ENCODE data around the gene PHF23. TPM values are rescaled to one million over a fixed set of nuclear protein-coding genes. Genes with fewer than 3 reads are reported as not detected.

The PHF23 gene
- total RNA-seq, 1 donor from 2014 or later: 30.3 TPM

- no peaks in the 10 kb centered on the region for H3K4me1 ChIP-seq (ENCODE audit: control insufficient read depth in 3 of 3, insufficient read depth in 3 of 3, low read length in 3 of 3)
- H3K9ac ChIP-seq (ENCODE audit: low read depth in 1 of 3, low read length in 3 of 3): no peak overlapping the region
- H3K27me3 ChIP-seq (ENCODE audit: control insufficient read depth in 3 of 3, insufficient read depth in 3 of 3, low read length in 3 of 3): no peaks in the 10 kb centered on the region
- no peak overlapping the region for H3K4me3 ChIP-seq (ENCODE audit: low read length in 3 of 3)
- H3K36me3 ChIP-seq (ENCODE audit: control insufficient read depth in 3 of 3, insufficient read depth in 3 of 3, low read length in 3 of 3): peaks cover 5 to 23% (median 7%) of the 10 kb centered on the region in 3 donors
- no peaks in the 10 kb centered on the region for H3K9me3 ChIP-seq (ENCODE audit: control insufficient read depth in 3 of 3, low read length in 3 of 3)
- H3K27ac ChIP-seq (ENCODE audit: low read depth, low read length): no peak overlapping the region
These were observed 48.2 kb downstream of the PHF23 start for GRCh38 chr17:7191069-7191468.

DNA sequence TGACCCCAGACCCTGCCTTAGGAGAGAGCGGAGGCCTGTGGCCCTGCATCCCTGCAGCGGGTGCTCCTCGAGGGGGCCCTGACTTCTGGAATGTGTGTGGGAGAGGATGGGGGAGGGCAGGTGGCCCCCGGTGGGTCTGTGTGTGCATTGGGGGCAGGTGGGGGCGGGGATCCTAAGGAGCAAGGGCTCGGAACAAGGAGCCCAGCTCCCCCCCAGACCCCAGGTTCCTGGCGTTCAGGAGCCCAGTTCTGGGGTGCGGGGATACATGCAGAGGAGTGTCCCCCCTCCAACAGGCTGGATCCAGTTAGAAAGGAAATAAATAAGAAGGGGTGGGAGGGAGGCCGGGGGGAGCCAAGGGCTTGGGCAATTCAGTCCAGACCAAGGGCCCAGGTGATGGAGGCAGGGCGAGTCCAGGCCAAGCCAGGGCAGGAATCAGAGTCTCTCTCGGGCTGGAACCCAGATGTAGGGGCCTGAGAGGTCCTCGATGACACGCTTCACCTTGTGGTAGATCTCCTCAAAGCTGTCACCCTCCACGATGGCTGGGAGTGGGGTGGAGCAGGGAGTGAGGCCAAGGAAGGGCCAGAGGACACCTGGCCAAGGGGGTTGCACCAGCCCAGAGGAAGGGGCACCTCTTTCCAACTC lies 48.9 kb downstream of the PHF23 start:
- Histone ChIP-seq H3K4me3 (ENCODE audit: low read length in 3 of 3) (no peak overlapping the region), H3K9ac (ENCODE audit: low read depth in 1 of 3, low read length in 3 of 3) (no peak overlapping the region), H3K27ac (ENCODE audit: low read depth, low read length) (no peak overlapping the region), H3K36me3 (ENCODE audit: control insufficient read depth in 3 of 3, insufficient read depth in 3 of 3, low read length in 3 of 3) (peaks cover 4 to 18% (median 6%) of the 10 kb centered on the region in 3 donors), H3K4me1 (ENCODE audit: control insufficient read depth in 3 of 3, insufficient read depth in 3 of 3, low read length in 3 of 3) (no peaks in the 10 kb centered on the region), H3K27me3 (ENCODE audit: control insufficient read depth in 3 of 3, insufficient read depth in 3 of 3, low read length in 3 of 3) (no peaks in the 10 kb centered on the region), H3K9me3 (ENCODE audit: control insufficient read depth in 3 of 3, low read length in 3 of 3) (no peaks in the 10 kb centered on the region)

- H3K27me3 ChIP-seq (ENCODE audit: control insufficient read depth in 3 of 3, insufficient read depth in 3 of 3, low read length in 3 of 3): no peaks in the 10 kb centered on the region
- no peak overlapping the region for H3K4me3 ChIP-seq (ENCODE audit: low read length in 3 of 3)
- peaks cover 0 to 2% (median 0%) of the 10 kb centered on the region in 3 donors for H3K36me3 ChIP-seq (ENCODE audit: control insufficient read depth in 3 of 3, insufficient read depth in 3 of 3, low read length in 3 of 3)
- no peaks in the 10 kb centered on the region for H3K9me3 ChIP-seq (ENCODE audit: control insufficient read depth in 3 of 3, low read length in 3 of 3)
- no peaks in the 10 kb centered on the region for H3K4me1 ChIP-seq (ENCODE audit: control insufficient read depth in 3 of 3, insufficient read depth in 3 of 3, low read length in 3 of 3)
- H3K27ac ChIP-seq (ENCODE audit: low read depth, low read length): no peak overlapping the region
- no peak overlapping the region for H3K9ac ChIP-seq (ENCODE audit: low read depth in 1 of 3, low read length in 3 of 3)
These were observed 53.0 kb downstream of the PHF23 start for GRCh38 chr17:7186241-7186640.

Small RNAs within 50 kb of the gene (small RNA-seq; reads per million reads assigned to genes)
- gene AC120057.4 (not detected), gene MIR324 (52.2 reads per million, percentile 95 among the genes with 10 or more reads in this experiment), gene RF00019 (not detected)

Other genes with a start within 250 kb of the PHF23 start
- gene ALOX12, start 243.4 kb downstream of the PHF23 start, total RNA-seq: not detected
- gene RNASEK, start 226.8 kb downstream of the PHF23 start, total RNA-seq: 20.9 TPM
- gene BCL6B, start 216.4 kb downstream of the PHF23 start, total RNA-seq: 13.0 TPM
- under 0.01 TPM for gene SLC16A13, start 203.4 kb downstream of the PHF23 start, total RNA-seq
- gene SLC16A11, start 195.4 kb downstream of the PHF23 start, total RNA-seq: not detected
- gene CLEC10A, start 159.2 kb downstream of the PHF23 start, total RNA-seq: 1.6 TPM
- not detected for gene ASGR2, start 124.6 kb downstream of the PHF23 start, total RNA-seq
- 1.0 TPM for gene ASGR1, start 60.1 kb downstream of the PHF23 start, total RNA-seq
- 7.3 TPM for gene DLG4, start 19.6 kb downstream of the PHF23 start, total RNA-seq
- gene ACADVL, start 19.5 kb downstream of the PHF23 start, total RNA-seq: 119 TPM
- 63.2 TPM for gene DVL2, start 4.9 kb downstream of the PHF23 start, total RNA-seq
- gene GABARAP, start 3.0 kb upstream of the PHF23 start, total RNA-seq: 259 TPM
- gene CTDNEP1, start 12.3 kb upstream of the PHF23 start, total RNA-seq: 39.7 TPM
- 28.2 TPM for gene ELP5, start 12.8 kb upstream of the PHF23 start, total RNA-seq
- not detected for gene CLDN7, start 23.0 kb upstream of the PHF23 start, total RNA-seq
- 34.4 TPM for gene SLC2A4, start 42.3 kb upstream of the PHF23 start, total RNA-seq
- 0.52 TPM for gene YBX2, start 55.2 kb upstream of the PHF23 start, total RNA-seq
- 185 TPM for gene EIF5A, start 68.2 kb upstream of the PHF23 start, total RNA-seq
- 24.5 TPM for gene GPS2, start 75.9 kb upstream of the PHF23 start, total RNA-seq
- 19.8 TPM for gene NEURL4, start 89.9 kb upstream of the PHF23 start, total RNA-seq
- 2.1 TPM for gene ACAP1, start 97.1 kb upstream of the PHF23 start, total RNA-seq
- 4.2 TPM for gene KCTD11, start 112.7 kb upstream of the PHF23 start, total RNA-seq
- gene TMEM95, start 115.7 kb upstream of the PHF23 start, total RNA-seq: not detected
- not detected for gene TNK1, start 141.6 kb upstream of the PHF23 start, total RNA-seq
- gene PLSCR3, start 155.1 kb upstream of the PHF23 start, total RNA-seq: 10.4 TPM
- 149 TPM for gene TMEM256, start 164.6 kb upstream of the PHF23 start, total RNA-seq
- gene NLGN2, start 168.4 kb upstream of the PHF23 start, total RNA-seq: 3.1 TPM
- gene SPEM1, start 180.9 kb upstream of the PHF23 start, total RNA-seq: not detected
- not detected for gene SPEM2, start 186.2 kb upstream of the PHF23 start, total RNA-seq
- gene SPEM3, start 189.4 kb upstream of the PHF23 start, total RNA-seq: not detected
- 0.52 TPM for gene TMEM102, start 196.0 kb upstream of the PHF23 start, total RNA-seq
- 1.0 TPM for gene FGF11, start 200.1 kb upstream of the PHF23 start, total RNA-seq
- gene CHRNB1, start 205.6 kb upstream of the PHF23 start, total RNA-seq: 31.3 TPM
- gene ZBTB4, start 240.2 kb upstream of the PHF23 start, total RNA-seq: 10.4 TPM
- not detected for gene SLC35G6, start 242.0 kb upstream of the PHF23 start, total RNA-seq
- 91.3 TPM for gene POLR2A, start 244.9 kb upstream of the PHF23 start, total RNA-seq